ENCODE measurements around the gene HOXA4. TPM values are rescaled to one million over a fixed set of nuclear protein-coding genes. Genes with fewer than 3 reads are reported as not detected.

Gene HOXA4
- total and polyA plus RNA-seq, 2 of the 4 experiments (the other 2 are of a cell fraction) = 0.36 to 8.0 TPM

DNA sequence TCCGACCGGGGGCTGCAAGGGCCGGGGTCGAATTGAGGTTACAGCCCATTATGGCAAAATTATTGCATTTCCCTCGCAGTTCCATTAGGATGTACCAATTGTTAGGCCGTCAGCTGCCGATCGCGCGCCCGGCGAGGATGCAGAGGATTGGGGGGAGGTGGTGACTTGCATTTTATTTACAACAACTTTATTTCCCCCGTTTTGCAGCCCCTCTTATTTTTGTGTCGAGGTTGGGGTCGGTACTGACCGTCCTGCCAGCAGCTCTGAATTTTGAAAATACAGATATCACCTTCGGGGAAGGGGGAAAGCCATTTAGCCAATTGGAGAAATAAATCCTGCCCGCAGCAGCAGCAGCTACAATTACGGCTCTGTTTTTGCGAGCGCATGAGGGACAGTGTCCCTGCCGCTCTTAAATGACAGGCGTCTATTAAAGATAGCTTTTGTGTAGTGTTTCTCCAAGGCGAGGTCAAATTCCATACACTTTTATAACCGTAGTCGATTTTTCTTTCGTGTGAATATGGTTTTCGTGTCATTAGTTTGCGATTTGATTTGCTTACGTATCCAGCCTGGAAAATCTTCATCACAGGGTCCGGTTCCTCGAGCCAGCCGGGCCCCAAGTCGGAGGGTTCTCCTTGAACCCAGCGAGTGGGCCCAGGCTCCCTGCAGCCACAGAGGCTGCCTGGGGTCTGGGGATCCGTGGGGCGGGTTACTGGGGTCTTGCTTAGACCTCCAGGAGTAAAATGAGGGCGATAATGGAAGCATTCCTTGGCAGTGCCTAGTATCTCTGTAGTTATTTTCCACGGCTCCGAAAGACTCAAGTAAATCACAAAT lies 13.6 kb upstream of the HOXA4 start:
- intact Hi-C loops (cut with micrococcal nuclease) (loop anchor here (1.0 to 5.0 kb wide), 4 partner anchors 458 to 1282 kb away; no protein-coding TSS in a partner anchor), dilution Hi-C loops (cut with HindIII; ENCODE audit: low sequenced_read_pairs, unreplicated experiment) (no loop called here), in situ Hi-C loops (cut with MboI; ENCODE audit: low sequenced_read_pairs) (loop anchor here (5.0 to 10.0 kb wide), 3 partner anchors 42 to 949 kb away; partner anchors contain the start of gene HOXA2)
- no peaks in the 10 kb centered on the region for H4K20me1 ChIP-seq (ENCODE audit: insufficient read depth, low read length)
- H3K4me3 ChIP-seq (ENCODE audit: insufficient read depth, low read depth, low read length) = peak overlapping the region; percentile 40
- peaks cover 9 to 37% of the 10 kb centered on the region in 2 experiments; a peak in 3 of 4 replicates for H3K79me1 ChIP-seq (ENCODE audit: low read depth in 1 of 2, low read length in 2 of 2)
- no peak overlapping the region; the same call in 1 of the 2 replicates for H2BK20ac ChIP-seq (ENCODE audit: low read depth, low read length)
- H4K91ac ChIP-seq (ENCODE audit: insufficient read depth, low read depth, low read length) = peak overlapping the region; percentile 76
- H4K5ac ChIP-seq (ENCODE audit: low read depth, low read length) = peak overlapping the region; percentile 76
- H4K8ac ChIP-seq (ENCODE audit: low read depth in 2 of 2, low read length in 2 of 2) = peak overlapping the region; percentile 58 to 84
- peak overlapping the region; percentile 66 for H2BK5ac ChIP-seq (ENCODE audit: low read depth, low read length, poor library complexity, severe bottlenecking)
- peak overlapping the region; percentile 83 for H3K4me2 ChIP-seq (ENCODE audit: low read depth, low read length)
- H3K4me1 ChIP-seq (ENCODE audit: control insufficient read depth, insufficient read depth, low read length) = peaks cover 18% of the 10 kb centered on the region
- TF ChIP-seq SMC3 (IDR thresholded peaks at IDR 0.05; ENCODE audit: low read depth, low read length) (no peak), NFE2L2 (IDR thresholded peaks at IDR 0.05; ENCODE audit: low read depth, low read length) (0 out of 2 replicates have a peak, but pooled peaks have one; percentile 3), RFX5 (IDR thresholded peaks at IDR 0.05; ENCODE audit: low read depth, low read length) (no peak), CEBPB (IDR thresholded peaks at IDR 0.05; ENCODE audit: low read depth, low read length) (no peak), POLR2A (IDR thresholded peaks at IDR 0.05; ENCODE audit: low read depth, low read length) (peak; percentile 45; the same call in 1 of the 2 replicates), CHD1 (IDR thresholded peaks at IDR 0.05; ENCODE audit: low read depth, low read length) (no peak)
- TF ChIP-seq, protein P1, sequence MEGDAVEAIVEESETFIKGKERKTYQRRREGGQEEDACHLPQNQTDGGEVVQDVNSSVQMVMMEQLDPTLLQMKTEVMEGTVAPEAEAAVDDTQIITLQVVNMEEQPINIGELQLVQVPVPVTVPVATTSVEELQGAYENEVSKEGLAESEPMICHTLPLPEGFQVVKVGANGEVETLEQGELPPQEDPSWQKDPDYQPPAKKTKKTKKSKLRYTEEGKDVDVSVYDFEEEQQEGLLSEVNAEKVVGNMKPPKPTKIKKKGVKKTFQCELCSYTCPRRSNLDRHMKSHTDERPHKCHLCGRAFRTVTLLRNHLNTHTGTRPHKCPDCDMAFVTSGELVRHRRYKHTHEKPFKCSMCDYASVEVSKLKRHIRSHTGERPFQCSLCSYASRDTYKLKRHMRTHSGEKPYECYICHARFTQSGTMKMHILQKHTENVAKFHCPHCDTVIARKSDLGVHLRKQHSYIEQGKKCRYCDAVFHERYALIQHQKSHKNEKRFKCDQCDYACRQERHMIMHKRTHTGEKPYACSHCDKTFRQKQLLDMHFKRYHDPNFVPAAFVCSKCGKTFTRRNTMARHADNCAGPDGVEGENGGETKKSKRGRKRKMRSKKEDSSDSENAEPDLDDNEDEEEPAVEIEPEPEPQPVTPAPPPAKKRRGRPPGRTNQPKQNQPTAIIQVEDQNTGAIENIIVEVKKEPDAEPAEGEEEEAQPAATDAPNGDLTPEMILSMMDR (conservative IDR thresholded peaks at IDR 0.05; ENCODE audit: low read depth, low read length) = no peak
- no peak for ATAC-seq (ENCODE audit: low read depth)
- H2AFZ ChIP-seq (replicated peaks; ENCODE audit: low read length, poor library complexity) = peak overlapping the region; percentile 90
- H2AK5ac ChIP-seq (ENCODE audit: low read depth, low read length) = no peak overlapping the region
- peak overlapping the region; percentile 33; the same call in 2 of the 3 replicates for H2BK15ac ChIP-seq (ENCODE audit: low read depth, low read length)
- peak overlapping the region; percentile 87 for H3K9ac ChIP-seq (ENCODE audit: low read depth, low read length)
- POLR2A ChIA-PET (ENCODE audit: unreplicated experiment) = interaction anchor here (1.3 kb wide), 1 partner anchor 36 kb away, joined by 5 read pairs; no protein-coding TSS in a partner anchor
- H3K9me3 ChIP-seq (ENCODE audit: control insufficient read depth, insufficient read depth, low read length) = no peaks in the 10 kb centered on the region
- H3K14ac ChIP-seq (replicated peaks; ENCODE audit: low read depth, low read length) = peak overlapping the region; percentile 51
- H3K9me1 ChIP-seq (ENCODE audit: insufficient read depth, low read length) = no peaks in the 10 kb centered on the region
- H3K18ac ChIP-seq (ENCODE audit: low read depth, low read length) = peak overlapping the region; percentile 77
- DNase-seq = peak; percentile 72
- H2AK9ac ChIP-seq (replicated peaks; ENCODE audit: low read depth, low read length, poor library complexity) = no peak overlapping the region
- no peaks in the 10 kb centered on the region for H3K27me3 ChIP-seq (ENCODE audit: control insufficient read depth, insufficient read depth, low read length)
- H3K56ac ChIP-seq (ENCODE audit: extremely low read depth, insufficient read depth, low read length) = peak overlapping the region; percentile 56
- CTCF ChIA-PET = interaction anchor here (0.5 to 2.0 kb wide), 24 partner anchors 8 to 1887 kb away, joined by 3 to 9 read pairs (median 4); partner anchors contain the start of gene HOXA3
- peak overlapping the region; percentile 73 for H2BK120ac ChIP-seq (ENCODE audit: low read depth, low read length)
- WGBS, 2 experiments (ENCODE audit: extremely low coverage in 2 of 2, insufficient read length in 1 of 2) = 0% methylated on average over 2 of the region's 40 CpGs; no CpG with 5 or more reads in 1 of the 2 experiments
- H3K36me3 ChIP-seq (ENCODE audit: control insufficient read depth, insufficient read depth, low read length) = peaks cover 9% of the 10 kb centered on the region
- peak overlapping the region; percentile 79 for H3K4ac ChIP-seq (ENCODE audit: low read depth, low read length)
- no TSS peak for BruUV-seq (replicated peaks)
- peak overlapping the region; percentile 86 for H3K23ac ChIP-seq (ENCODE audit: low read depth, low read length)
- peak overlapping the region; percentile 80 for H3K27ac ChIP-seq (ENCODE audit: insufficient read depth, low read length)

Data from IMR-90 (cell line).